B cell (primary cell): Measurements from ENCODE around the gene SMIM41. TPM values are rescaled to one million over a fixed set of nuclear protein-coding genes. Genes with fewer than 3 reads are reported as not detected.

Experiments used
- ATAC-seq: fragments of 200-7000 bp; cut with Tn5 transposase; one replicate; pipeline ENCODE4 v1.10.0; 2021; ENCODE audit warnings: low read depth, mild to moderate bottlenecking, moderate number of reproducible peaks, moderate library complexity
- CTCF ChIA-PET: fragments of 350-600 bp; sonication (Branson Sonifier 250); formaldehyde crosslinking; loops from one replicate; lab custom pipeline; 2021; ENCODE audit warnings: antibody characterized with exemption, inconsistent platforms; lab: Charles Lee
- POLR2A ChIA-PET: fragments of 350-600 bp; sonication (Branson Sonifier 250); formaldehyde crosslinking; loops from one replicate; lab custom pipeline; 2021; ENCODE audit warnings: antibody characterized with exemption; lab: Charles Lee
- DNase-seq: peaks from one replicate; pipeline ENCODE4 v3.0.0; 2013
- H2AFZ ChIP-seq: 2 replicates; pipeline ENCODE4 v1.6.1; 2012; ENCODE audit warnings: mild to moderate bottlenecking, low read depth, low read length; ENCODE audit not compliant: insufficient read depth, poor library complexity, severe bottlenecking
- H3K27ac ChIP-seq, 2 donors: 1 replicate in 1 of 2; 2 replicates in 1 of 2; pipeline ENCODE4 v1.5.1; 2012 to 2013; ENCODE audit warnings: low read length in 2 of 2, mild to moderate bottlenecking in 2 of 2, moderate library complexity in 1 of 2
- H3K27me3 ChIP-seq, 4 experiments: fragments of 200-600 bp in 1 of 4; sonication (generic) in 1 of 4; replicated peaks in 1 of 4; 1 replicate in 2 of 4; 2 replicates in 2 of 4; pipeline versions ENCODE4 v1.6.1 to v1.7.0; 2013 to 2016; ENCODE audit warnings: low read length in 3 of 4, mild to moderate bottlenecking in 2 of 4, mixed read lengths in 1 of 4, moderate library complexity in 1 of 4; ENCODE audit not compliant: insufficient read depth in 4 of 4, control insufficient read depth in 3 of 4; ENCODE audit errors: control extremely low read depth in 1 of 4
- H3K36me3 ChIP-seq, 2 experiments: replicated peaks in 1 of 2; 1 replicate in 1 of 2; 2 replicates in 1 of 2; pipeline versions ENCODE4 v1.6.1 to v1.7.1; 2013; ENCODE audit warnings: low read length in 1 of 2; ENCODE audit not compliant: insufficient read depth in 2 of 2, control insufficient read depth in 1 of 2; ENCODE audit errors: control extremely low read depth in 1 of 2, extremely low read depth in 1 of 2
- H3K4me1 ChIP-seq, 2 donors: fragments of 200-600 bp in 1 of 2; sonication (generic) in 1 of 2; 1 replicate in 1 of 2; 2 replicates in 1 of 2; pipeline versions ENCODE4 v1.5.1 to v1.6.1; 2013 to 2017; ENCODE audit warnings: low read length in 2 of 2; ENCODE audit not compliant: control insufficient read depth in 2 of 2, insufficient read depth in 2 of 2
- H3K4me2 ChIP-seq: replicated peaks from 2 replicates; pipeline ENCODE3; 2012; ENCODE audit warnings: mild to moderate bottlenecking, low read depth, low read length; ENCODE audit not compliant: poor library complexity, severe bottlenecking
- H3K4me3 ChIP-seq, 5 experiments: fragments of 200-600 bp in 1 of 5; sonication (generic) in 1 of 5; 1 replicate in 3 of 5; 2 replicates in 2 of 5; pipeline versions ENCODE4 v1.5.1 to v1.7.0; 2011 to 2016; ENCODE audit warnings: low read length in 4 of 5, mild to moderate bottlenecking in 4 of 5, low read depth in 2 of 5, control low read depth in 1 of 5, moderate library complexity in 1 of 5; ENCODE audit not compliant: insufficient read depth in 1 of 5; ENCODE audit errors: control extremely low read depth in 1 of 5, extremely low read depth in 1 of 5
- H3K79me2 ChIP-seq: fragments of 200-600 bp; sonication (generic); one replicate; pipeline ENCODE4 v1.6.0; 2016; ENCODE audit warnings: low read length; ENCODE audit not compliant: control insufficient read depth, insufficient read depth
- H3K9ac ChIP-seq: fragments of 200-600 bp; sonication (generic); 2 replicates; pipeline ENCODE4 v1.6.1; 2017; ENCODE audit warnings: mild to moderate bottlenecking, low read length, moderate library complexity
- H3K9me3 ChIP-seq, 3 donors: one replicate each; pipeline versions ENCODE4 v1.6.1 to v1.7.1; 2013; ENCODE audit warnings: low read length in 2 of 3; ENCODE audit not compliant: control insufficient read depth in 2 of 3, insufficient read depth in 1 of 3; ENCODE audit errors: control extremely low read depth in 1 of 3
- H4K20me1 ChIP-seq: 2 replicates; pipeline ENCODE4 v1.6.0; 2012; ENCODE audit warnings: mild to moderate bottlenecking, low read length; ENCODE audit not compliant: insufficient read depth, control insufficient read depth, poor library complexity, severe bottlenecking
- H3K27ac Mint-ChIP-seq: one replicate; pipeline ENCODE4 v1.8.0; 2021; ENCODE audit warnings: mixed read lengths
- H3K27me3 Mint-ChIP-seq: one replicate; pipeline ENCODE4 v1.8.0; 2021; ENCODE audit warnings: mixed read lengths
- H3K4me1 Mint-ChIP-seq: one replicate; pipeline ENCODE4 v1.8.0; 2021; ENCODE audit warnings: mixed read lengths
- H3K4me3 Mint-ChIP-seq: one replicate; pipeline ENCODE4 v1.8.0; 2021; ENCODE audit warnings: mixed read lengths
- H3K9me3 Mint-ChIP-seq: one replicate; pipeline ENCODE4 v1.8.0; 2022; ENCODE audit warnings: mixed read lengths; ENCODE audit not compliant: insufficient read depth
- CTCF ChIP-seq: fragments of 200-600 bp; IDR thresholded peaks from one replicate; pipeline ENCODE4 v1.8.0; 2022; ENCODE audit warnings: antibody characterized with exemption, mild to moderate bottlenecking
- EZH2 ChIP-seq: IDR thresholded peaks from 2 replicates; pipeline ENCODE4 v1.6.1; 2012; ENCODE audit warnings: borderline replicate concordance, low read depth, mild to moderate bottlenecking, moderate library complexity, low read length; ENCODE audit not compliant: insufficient read depth, poor library complexity, severe bottlenecking
- WGBS: methylation state at CpG from one replicate; pipeline ENCODE4 v1.1.5; 2013; ENCODE audit warnings: missing lambda C conversion rate; ENCODE audit not compliant: insufficient coverage; 5-methylcytosine and 5-hydroxymethylcytosine counted together
- intact Hi-C: fragments of 100-400 bp; cut with micrococcal nuclease; formaldehyde crosslinking; loops from one replicate; pipeline ENCODE4 v1.10.0; 2022
- polyA plus RNA-seq: library from polyadenylated mRNA; depleted of rRNA; stranded (reverse); fragments of >200 nt; gene quantifications from 2 replicates; pipeline ENCODE4 v1.2.3, GENCODE V29; 2012
- total RNA-seq, 2 donors: library from RNA; stranded (reverse); fragments of 120-200 nt in 1 of 2; gene quantifications; 1 replicate in 1 of 2; 2 replicates in 1 of 2; pipeline versions ENCODE4 v1.2.3 to v1.2.4, GENCODE V29; 2013 to 2022

SMIM41 gene
- total and polyA plus RNA-seq, 2 donors (not counting 1 experiment from before 2014, with no cell fraction given), result 0.12 TPM; not detected in 1

GRCh38 chr12:52089491-52089890 lies 10.0 kb downstream of the SMIM41 start:
- no peak overlapping the region for H3K27ac ChIP-seq
- no peak overlapping the region for H3K4me2 ChIP-seq
- no peak overlapping the region for H3K4me3 ChIP-seq
- DNase-seq (no peak), ATAC-seq (no peak)
- no peak overlapping the region for H2AFZ ChIP-seq
- WGBS, result 89% methylated on average over 10 of the region's 11 CpGs
- peaks cover 14% of the 10 kb centered on the region for H3K4me1 Mint-ChIP-seq
- H3K9me3 ChIP-seq, result no peaks in the 10 kb centered on the region
- no peak overlapping the region for H3K4me3 Mint-ChIP-seq
- intact Hi-C loops, result no loop called here
- H3K27me3 Mint-ChIP-seq, result peaks cover 42% of the 10 kb centered on the region
- ChIA-PET POLR2A (no interaction called here), CTCF (interaction anchor here (1.5 to 34.6 kb wide), 2 partner anchors 21 to 56 kb away, joined by 4 to 1315 read pairs; no protein-coding TSS in a partner anchor)
- H3K27ac Mint-ChIP-seq, result no peak overlapping the region
- no peaks in the 10 kb centered on the region for H3K79me2 ChIP-seq
- H3K9me3 Mint-ChIP-seq, result no peaks in the 10 kb centered on the region
- peaks cover 11 to 13% of the 10 kb centered on the region in 2 donors for H3K4me1 ChIP-seq
- peaks cover 0 to 21% (median 3%) of the 10 kb centered on the region in 4 experiments for H3K27me3 ChIP-seq
- H3K9ac ChIP-seq, result no peak overlapping the region
- no peaks in the 10 kb centered on the region for H4K20me1 ChIP-seq
- TF ChIP-seq CTCF (no peak), EZH2 (no peak)
- H3K36me3 ChIP-seq, result no peaks in the 10 kb centered on the region

- no peaks in the 10 kb centered on the region for H3K36me3 ChIP-seq
- ChIA-PET POLR2A (no interaction called here), CTCF (interaction anchor here (1.3 to 34.6 kb wide), 2 partner anchors 57 to 118 kb away, joined by 3 to 1315 read pairs; no protein-coding TSS in a partner anchor)
- H3K9me3 ChIP-seq, result no peaks in the 10 kb centered on the region
- no peak overlapping the region for H3K4me3 ChIP-seq
- no peak overlapping the region for H3K9ac ChIP-seq
- Mint-ChIP-seq H3K9me3 (no peaks in the 10 kb centered on the region), H3K27ac (no peak overlapping the region), H3K27me3 (peaks cover 45% of the 10 kb centered on the region), H3K4me1 (peaks cover 14% of the 10 kb centered on the region), H3K4me3 (no peak overlapping the region)
- H3K79me2 ChIP-seq, result no peaks in the 10 kb centered on the region
- no peak for DNase-seq
- H3K27me3 ChIP-seq, result peaks cover 0 to 21% (median 3%) of the 10 kb centered on the region in 4 experiments
- no peak for ATAC-seq
- H3K4me2 ChIP-seq, result no peak overlapping the region
- H3K27ac ChIP-seq, result no peak overlapping the region
- H2AFZ ChIP-seq, result no peak overlapping the region
- no peaks in the 10 kb centered on the region for H4K20me1 ChIP-seq
- H3K4me1 ChIP-seq, result peaks cover 11 to 13% of the 10 kb centered on the region in 2 donors
- WGBS, result 43% methylated on average over 10 of the region's 10 CpGs
- TF ChIP-seq CTCF (no peak), EZH2 (no peak)
- intact Hi-C loops, result no loop called here
These were observed 10.8 kb downstream of the SMIM41 start for GRCh38 chr12:52090291-52090690.
